Effector memory CD4-positive, alpha-beta T cell (primary cell): Measurements from ENCODE around the gene MAGI1.

Source experiments
- DNase-seq, 3 donors: peaks; one replicate each; pipeline ENCODE4 v3.0.0-alpha.2; 2020
- H3K27ac ChIP-seq: 2 replicates; pipeline ENCODE4 v1.7.0; 2013; ENCODE audit warnings: mild to moderate bottlenecking, low read length, moderate library complexity; ENCODE audit not compliant: insufficient read depth, poor library complexity, severe bottlenecking
- H3K27me3 ChIP-seq: replicated peaks from 2 replicates; pipeline ENCODE4 v1.7.0; 2013; ENCODE audit warnings: mild to moderate bottlenecking, low read length; ENCODE audit not compliant: insufficient read depth, control insufficient read depth, poor library complexity, severe bottlenecking
- H3K36me3 ChIP-seq: 2 replicates; pipeline ENCODE4 v1.7.0; 2013; ENCODE audit warnings: mild to moderate bottlenecking, low read length, moderate library complexity; ENCODE audit not compliant: control insufficient read depth, insufficient read depth
- H3K4me1 ChIP-seq: 2 replicates; pipeline ENCODE4 v1.7.0; 2013; ENCODE audit warnings: low read length, mild to moderate bottlenecking; ENCODE audit not compliant: control insufficient read depth, insufficient read depth, poor library complexity, severe bottlenecking
- H3K4me3 ChIP-seq: 2 replicates; pipeline ENCODE4 v1.7.0; 2013; ENCODE audit warnings: low read length, low read depth, mild to moderate bottlenecking; ENCODE audit not compliant: insufficient read depth, poor library complexity, severe bottlenecking
- H3K9me3 ChIP-seq: 2 replicates; pipeline ENCODE4 v1.7.0; 2013; ENCODE audit warnings: mild to moderate bottlenecking, low read length, moderate library complexity; ENCODE audit not compliant: control insufficient read depth

Gene MAGI1

DNA sequence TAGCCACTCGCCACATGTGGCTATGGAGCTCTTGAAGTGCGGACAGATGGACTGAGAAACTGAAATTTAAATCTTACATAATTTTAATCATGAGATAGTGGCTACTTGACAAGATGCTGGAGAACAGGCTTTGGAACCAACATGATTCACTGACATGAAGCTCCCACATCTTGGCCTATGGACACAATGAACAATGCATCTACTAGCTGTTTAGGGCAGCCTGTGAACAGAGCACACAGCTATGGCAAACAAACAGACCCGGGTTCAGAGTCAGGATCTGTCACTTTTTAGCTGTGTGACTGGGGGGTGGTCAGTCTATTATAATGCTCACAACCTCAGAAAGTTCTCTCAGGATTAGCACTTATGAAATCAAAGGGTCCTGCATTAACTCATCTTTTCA is 616.6 kb downstream of the MAGI1 start:
- no peaks in the 10 kb centered on the region for H3K36me3 ChIP-seq
- H3K9me3 ChIP-seq: no peaks in the 10 kb centered on the region
- H3K27ac ChIP-seq: no peak overlapping the region
- no peaks in the 10 kb centered on the region for H3K27me3 ChIP-seq
- DNase-seq: no peak
- no peak overlapping the region for H3K4me3 ChIP-seq
- H3K4me1 ChIP-seq: no peaks in the 10 kb centered on the region

DNA sequence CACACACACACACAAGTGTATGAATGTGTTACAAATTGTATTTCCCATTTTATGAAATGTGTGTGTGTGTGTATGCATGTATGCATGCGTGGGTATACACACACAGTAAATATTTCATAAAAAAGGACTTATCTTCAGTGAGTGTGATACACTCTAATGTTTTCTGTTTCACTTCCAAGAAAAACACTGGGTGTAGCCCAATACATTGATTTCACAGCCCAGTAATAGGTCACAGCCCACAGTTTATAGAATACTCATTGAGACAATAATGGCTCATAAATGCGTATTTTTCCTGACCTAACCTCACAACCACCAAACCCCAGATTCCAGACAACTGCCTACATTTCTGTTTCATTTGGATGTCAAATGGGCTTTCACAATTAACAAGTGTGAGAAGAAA is 619.5 kb downstream of the MAGI1 start:
- H3K27me3 ChIP-seq: no peaks in the 10 kb centered on the region
- H3K4me1 ChIP-seq: no peaks in the 10 kb centered on the region
- H3K27ac ChIP-seq: no peak overlapping the region
- DNase-seq: no peak
- no peak overlapping the region for H3K4me3 ChIP-seq
- H3K36me3 ChIP-seq: no peaks in the 10 kb centered on the region
- no peaks in the 10 kb centered on the region for H3K9me3 ChIP-seq

DNA sequence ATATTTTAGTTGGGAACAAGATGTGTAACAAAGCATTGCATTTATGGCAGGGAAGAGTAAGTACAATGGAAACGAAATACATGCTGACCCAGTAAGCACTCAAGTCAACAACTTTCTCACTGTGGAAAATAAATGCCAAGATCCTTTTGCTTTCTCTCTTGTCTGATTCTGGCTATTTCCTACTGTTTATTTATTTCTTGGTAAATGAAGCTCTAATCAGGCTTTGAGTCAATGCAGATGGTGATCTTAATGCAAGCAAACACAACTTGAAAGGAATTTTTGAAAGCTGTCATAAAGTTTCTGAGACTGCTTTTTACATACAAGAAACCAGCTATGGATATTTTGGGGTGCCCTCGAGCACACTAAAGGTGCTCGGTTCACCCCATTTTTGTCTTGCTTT is 624.8 kb downstream of the MAGI1 start:
- Histone ChIP-seq H3K4me3 (no peak overlapping the region), H3K27ac (no peak overlapping the region), H3K36me3 (no peaks in the 10 kb centered on the region), H3K4me1 (no peaks in the 10 kb centered on the region), H3K9me3 (no peaks in the 10 kb centered on the region), H3K27me3 (no peaks in the 10 kb centered on the region)
- no peak for DNase-seq

DNA sequence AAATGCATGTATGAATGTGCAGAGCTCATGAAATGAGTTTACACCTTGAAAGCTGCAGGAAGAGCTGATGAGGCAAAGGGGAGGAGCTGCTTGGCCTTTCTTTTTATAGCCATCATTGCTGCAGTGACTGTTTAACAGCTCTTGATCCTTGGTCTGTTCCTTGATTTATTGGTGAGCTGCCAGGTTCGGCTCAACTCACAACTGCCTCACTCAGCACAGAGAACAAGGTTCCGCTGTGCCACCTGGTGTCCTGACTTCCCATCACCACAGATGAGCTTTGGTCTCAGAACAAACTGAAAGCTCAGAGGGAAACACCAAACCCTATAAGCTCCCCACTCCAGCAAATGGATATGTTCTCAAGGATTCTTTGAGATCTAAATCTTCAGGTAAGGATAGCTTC is 626.1 kb downstream of the MAGI1 start:
- Histone ChIP-seq H3K4me3 (no peak overlapping the region), H3K27me3 (no peaks in the 10 kb centered on the region), H3K4me1 (no peaks in the 10 kb centered on the region), H3K9me3 (no peaks in the 10 kb centered on the region), H3K27ac (no peak overlapping the region), H3K36me3 (no peaks in the 10 kb centered on the region)
- DNase-seq: no peak

DNA sequence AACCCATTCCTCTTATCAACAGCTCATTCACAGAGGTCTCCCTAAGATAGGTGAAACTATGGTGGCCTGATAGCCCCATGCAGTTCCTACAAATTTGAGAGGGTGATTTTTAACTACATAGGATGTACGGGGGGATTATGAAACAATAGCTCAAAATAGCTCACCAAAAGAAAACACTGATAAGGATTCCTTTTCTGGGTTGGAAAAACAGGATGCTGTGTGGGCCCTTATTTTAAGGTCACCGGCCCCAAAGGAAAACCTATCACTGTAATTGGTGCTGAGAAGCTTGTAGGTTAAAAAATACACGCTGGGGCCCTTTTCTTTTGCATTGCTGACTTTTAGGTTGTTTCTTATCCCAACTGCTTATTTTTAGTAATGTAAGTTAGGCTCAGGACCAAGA is 627.4 kb downstream of the MAGI1 start:
- H3K4me1 ChIP-seq: no peaks in the 10 kb centered on the region
- no peaks in the 10 kb centered on the region for H3K27me3 ChIP-seq
- H3K27ac ChIP-seq: no peak overlapping the region
- H3K4me3 ChIP-seq: no peak overlapping the region
- DNase-seq: no peak
- no peaks in the 10 kb centered on the region for H3K9me3 ChIP-seq
- H3K36me3 ChIP-seq: no peaks in the 10 kb centered on the region

DNA sequence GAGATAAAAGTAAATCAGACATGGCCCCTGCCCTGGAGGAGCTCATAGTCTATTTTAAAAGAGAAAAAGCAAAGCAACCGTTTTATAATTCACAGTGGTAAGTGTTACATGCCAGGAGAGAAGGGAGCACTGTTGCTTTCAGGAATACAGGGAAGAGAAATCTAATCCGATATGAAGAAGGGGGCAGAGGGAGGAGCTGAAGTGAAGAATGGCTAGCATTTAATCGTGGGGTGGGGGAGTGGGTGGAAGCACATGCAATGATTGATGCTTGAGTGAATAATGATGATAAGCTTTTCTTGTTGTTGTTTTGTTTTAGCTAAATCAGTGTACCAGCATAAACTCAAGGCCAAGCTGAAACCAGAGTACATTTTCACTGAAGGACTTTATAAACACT is 629.5 kb downstream of the MAGI1 start:
- no peak for DNase-seq
- Histone ChIP-seq H3K27me3 (no peaks in the 10 kb centered on the region), H3K4me3 (no peak overlapping the region), H3K9me3 (no peaks in the 10 kb centered on the region), H3K27ac (no peak overlapping the region), H3K4me1 (no peaks in the 10 kb centered on the region), H3K36me3 (no peaks in the 10 kb centered on the region)

DNA sequence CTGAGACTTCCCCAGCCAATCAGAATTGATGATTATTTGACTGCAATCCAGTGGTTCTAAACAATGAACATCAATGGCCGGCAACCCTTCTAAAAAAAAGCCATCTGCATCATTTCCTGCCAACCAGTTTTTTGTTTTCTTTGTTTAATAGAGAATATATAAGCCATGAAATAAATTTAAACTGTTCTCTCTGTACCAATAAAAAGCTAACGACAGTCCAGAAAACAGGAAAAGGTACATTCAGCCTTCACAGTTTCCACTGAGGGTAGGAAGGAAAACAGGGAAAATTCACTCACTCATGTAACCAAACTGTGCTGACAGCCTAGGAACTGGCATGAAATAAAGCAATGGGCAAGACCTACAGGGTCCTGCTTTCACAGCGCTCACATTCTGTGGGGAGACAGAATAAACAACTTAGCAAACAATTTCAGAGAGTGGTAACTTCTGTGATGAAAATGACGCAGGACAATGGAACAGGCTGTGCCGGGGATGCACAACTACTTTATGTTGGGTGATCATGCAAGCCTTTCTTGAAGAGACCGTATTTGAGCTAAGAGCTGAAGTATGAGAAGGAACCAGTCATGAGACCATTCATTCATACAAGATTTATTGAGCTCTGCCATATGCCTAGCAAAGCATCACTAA is 630.1 kb downstream of the MAGI1 start:
- Histone ChIP-seq H3K36me3 (no peaks in the 10 kb centered on the region), H3K27me3 (no peaks in the 10 kb centered on the region), H3K4me3 (no peak overlapping the region), H3K9me3 (no peaks in the 10 kb centered on the region), H3K4me1 (no peaks in the 10 kb centered on the region), H3K27ac (no peak overlapping the region)
- DNase-seq: no peak

DNA sequence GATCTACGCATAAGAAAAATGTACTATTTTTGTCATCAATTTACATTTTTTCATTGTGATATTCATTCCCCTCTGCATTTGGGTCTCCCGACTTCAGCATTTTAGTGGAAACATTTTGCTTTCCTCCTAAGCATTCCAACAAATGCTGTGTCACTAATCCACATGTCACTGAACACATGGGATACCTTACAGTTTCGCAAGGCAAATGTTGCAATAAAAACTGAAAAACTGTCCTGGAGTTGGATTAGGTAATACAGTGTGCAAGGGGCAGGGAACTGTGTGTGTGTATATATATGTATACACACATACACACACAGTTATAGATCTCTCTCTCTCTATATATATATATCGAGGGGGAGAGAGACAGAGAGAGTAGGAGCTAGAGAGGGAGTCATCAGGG is 632.2 kb downstream of the MAGI1 start:
- H3K9me3 ChIP-seq: no peaks in the 10 kb centered on the region
- DNase-seq: no peak
- H3K27me3 ChIP-seq: no peaks in the 10 kb centered on the region
- H3K4me1 ChIP-seq: no peaks in the 10 kb centered on the region
- no peak overlapping the region for H3K4me3 ChIP-seq
- no peaks in the 10 kb centered on the region for H3K36me3 ChIP-seq
- no peak overlapping the region for H3K27ac ChIP-seq

DNA sequence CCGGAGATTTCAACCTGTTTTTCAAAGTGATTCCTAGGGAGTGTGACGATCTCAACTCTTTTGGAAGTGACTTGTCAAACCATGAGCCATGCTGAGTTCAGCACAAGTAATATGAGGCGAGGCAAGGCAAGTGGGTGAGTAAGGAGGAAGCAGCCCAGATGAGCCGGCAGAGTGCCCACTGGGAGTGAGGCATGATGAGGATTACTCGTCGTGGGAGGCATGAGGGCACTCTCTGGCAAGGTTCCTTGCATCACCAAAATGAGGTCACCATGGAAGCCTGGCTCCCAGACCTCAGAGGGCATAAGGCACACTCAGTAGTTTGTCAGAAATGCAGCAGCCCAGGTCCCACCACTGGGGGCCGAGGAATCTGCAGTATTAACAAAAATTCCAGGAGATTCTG is 636.1 kb downstream of the MAGI1 start:
- no peak overlapping the region for H3K27ac ChIP-seq

DNA sequence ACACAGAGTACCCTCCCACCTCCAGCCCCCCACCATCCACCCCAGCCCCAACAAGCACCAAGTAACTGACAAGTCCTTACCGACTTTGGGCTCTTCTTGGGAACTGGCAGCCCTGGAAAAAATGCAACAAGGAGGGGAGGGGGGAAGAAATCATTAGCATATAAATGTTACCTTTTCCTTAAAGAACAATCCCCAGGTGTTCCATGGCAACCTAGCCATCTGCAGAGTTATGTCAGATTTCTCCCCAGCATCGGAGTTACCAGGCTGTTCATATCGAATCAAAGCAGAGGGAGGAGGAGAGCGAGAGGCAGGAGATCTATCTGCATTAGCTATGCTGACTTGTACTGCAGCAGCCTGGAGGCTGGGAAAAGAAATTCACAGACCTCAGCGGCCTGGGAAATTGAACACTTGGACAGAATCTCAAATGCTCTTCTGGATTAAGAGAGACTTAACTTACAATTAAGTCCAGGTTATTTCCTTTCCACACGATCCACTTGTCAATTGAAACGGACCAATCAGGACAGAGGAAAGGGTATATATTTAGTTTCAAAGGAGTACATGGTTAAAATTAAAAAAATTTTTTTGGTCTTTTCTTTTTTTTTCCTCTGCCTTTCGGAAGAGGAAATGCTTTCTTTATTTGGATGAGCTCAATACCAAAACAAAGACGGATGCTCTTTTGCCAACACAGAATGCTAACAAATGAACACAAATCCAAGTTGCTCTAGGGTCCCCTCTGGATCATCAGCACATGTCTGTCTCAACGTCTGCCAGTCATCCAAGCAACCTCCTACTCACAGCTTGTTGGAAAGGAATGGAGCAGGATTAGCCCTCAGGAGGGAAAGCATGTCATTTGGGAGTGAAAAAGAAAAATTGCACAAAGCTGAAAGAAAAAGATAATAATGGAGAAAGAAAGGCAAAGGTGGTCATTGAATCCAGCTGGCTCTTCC is 637.1 kb downstream of the MAGI1 start:
- Histone ChIP-seq H3K4me1 (no peaks in the 10 kb centered on the region), H3K9me3 (no peaks in the 10 kb centered on the region), H3K27me3 (no peaks in the 10 kb centered on the region), H3K4me3 (no peak overlapping the region), H3K36me3 (no peaks in the 10 kb centered on the region), H3K27ac (no peak overlapping the region)
- no peak for DNase-seq

More for the DNA sequence above, 636.1 kb downstream of the MAGI1 start:
- Histone ChIP-seq H3K4me1 (no peaks in the 10 kb centered on the region), H3K9me3 (no peaks in the 10 kb centered on the region), H3K4me3 (no peak overlapping the region), H3K36me3 (no peaks in the 10 kb centered on the region), H3K27me3 (no peaks in the 10 kb centered on the region)
- no peak for DNase-seq
